GM12891 (cell line): ENCODE measurements around the gene MATN3.

ENCODE experiments used
- POLR2A ChIP-seq: IDR thresholded peaks from 2 replicates; pipeline ENCODE4 v1.6.1; 2011; ENCODE audit warnings: low read depth, low read length, control low read depth
- POLR2AphosphoS5 ChIP-seq: IDR thresholded peaks from 2 replicates; pipeline ENCODE4 v1.6.1; 2011; ENCODE audit warnings: low read depth, low read length, control low read depth
- POU2F2 ChIP-seq: IDR thresholded peaks from 2 replicates; pipeline ENCODE4 v1.6.1; 2011; ENCODE audit warnings: low read depth, mild to moderate bottlenecking, control low read depth, low read length, moderate library complexity
- SPI1 ChIP-seq: IDR thresholded peaks from 2 replicates; pipeline ENCODE4 v1.6.1; 2011; ENCODE audit warnings: low read depth, low read length, control low read depth
- TAF1 ChIP-seq: IDR thresholded peaks from 2 replicates; pipeline ENCODE4 v1.6.1; 2011; ENCODE audit warnings: low read depth, low read length, control low read depth

DNA sequence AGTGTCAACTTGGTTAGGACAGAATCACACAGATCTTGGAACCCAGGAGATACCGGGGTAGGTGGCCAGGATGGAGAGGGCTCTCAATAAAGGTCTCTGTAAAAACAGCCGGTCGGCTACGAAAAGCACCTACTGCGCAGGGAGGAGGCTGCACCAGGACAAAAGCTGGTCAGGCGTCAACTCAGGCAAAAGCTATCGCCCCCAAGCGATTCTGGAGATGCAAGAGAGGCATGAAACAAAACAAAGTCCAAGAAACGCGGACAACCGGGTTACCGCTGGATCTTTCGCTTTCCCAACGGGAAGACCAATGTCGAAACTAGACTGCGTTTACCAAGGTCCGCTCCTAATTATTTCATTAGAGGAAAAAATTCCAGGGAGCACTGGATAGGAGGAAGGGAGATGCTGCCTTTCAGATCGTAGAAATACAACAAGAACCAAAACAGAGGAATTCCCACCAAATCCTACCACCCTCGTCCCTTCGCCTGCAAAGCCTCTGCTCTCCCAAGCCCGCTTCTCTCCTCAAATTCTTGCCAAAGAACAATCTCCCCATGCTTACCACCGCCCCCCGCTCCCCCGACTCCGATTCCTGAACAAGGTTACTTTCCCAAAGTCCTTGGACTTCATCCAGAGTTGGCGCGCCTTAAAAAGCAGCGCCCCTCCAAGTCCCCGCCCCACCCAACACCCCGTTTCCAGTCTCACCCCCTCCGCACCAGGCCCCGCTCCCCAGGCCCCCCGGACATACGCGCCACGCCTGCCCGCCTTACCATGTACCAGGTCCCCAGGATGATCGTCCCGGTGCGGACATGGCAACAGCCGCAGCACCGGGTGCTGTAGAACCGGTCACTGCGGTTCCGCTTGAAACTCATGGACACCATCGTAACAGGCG lies 38.4 kb upstream of the MATN3 start:
- TF ChIP-seq POLR2AphosphoS5 (no peak), POU2F2 (peak; percentile 12; the same call in 1 of the 2 replicates), POLR2A (no peak), TAF1 (no peak), SPI1 (no peak)
